GM12865 (cell line): Measurements from ENCODE around the gene ZSCAN25.
A peak's percentile ranks its signal among the peaks of the same experiment; 100 is the strongest.
"Not testable (repeated sequence)": the region's sequence is repeated elsewhere in the genome, so short reads cannot be mapped to it uniquely, and the experiment has no call there.

Source experiments
- DNase-seq: peaks from one replicate; pipeline ENCODE4 v3.0.0; 2010; ENCODE audit warnings: low read depth
- H3K4me3 ChIP-seq: 2 replicates; pipeline ENCODE4 v1.5.1; 2011; ENCODE audit warnings: mild to moderate bottlenecking, low read depth, low read length, control low read depth
- TF ChIP-seq, protein P1 (sequence below): IDR thresholded peaks from 2 replicates; pipeline ENCODE4 v1.5.1; 2011; ENCODE audit warnings: low read length, control low read depth, low read depth, inconsistent platforms; ENCODE audit not compliant: insufficient read depth; ENCODE audit errors: missing control alignments

The ZSCAN25 gene

DNA sequence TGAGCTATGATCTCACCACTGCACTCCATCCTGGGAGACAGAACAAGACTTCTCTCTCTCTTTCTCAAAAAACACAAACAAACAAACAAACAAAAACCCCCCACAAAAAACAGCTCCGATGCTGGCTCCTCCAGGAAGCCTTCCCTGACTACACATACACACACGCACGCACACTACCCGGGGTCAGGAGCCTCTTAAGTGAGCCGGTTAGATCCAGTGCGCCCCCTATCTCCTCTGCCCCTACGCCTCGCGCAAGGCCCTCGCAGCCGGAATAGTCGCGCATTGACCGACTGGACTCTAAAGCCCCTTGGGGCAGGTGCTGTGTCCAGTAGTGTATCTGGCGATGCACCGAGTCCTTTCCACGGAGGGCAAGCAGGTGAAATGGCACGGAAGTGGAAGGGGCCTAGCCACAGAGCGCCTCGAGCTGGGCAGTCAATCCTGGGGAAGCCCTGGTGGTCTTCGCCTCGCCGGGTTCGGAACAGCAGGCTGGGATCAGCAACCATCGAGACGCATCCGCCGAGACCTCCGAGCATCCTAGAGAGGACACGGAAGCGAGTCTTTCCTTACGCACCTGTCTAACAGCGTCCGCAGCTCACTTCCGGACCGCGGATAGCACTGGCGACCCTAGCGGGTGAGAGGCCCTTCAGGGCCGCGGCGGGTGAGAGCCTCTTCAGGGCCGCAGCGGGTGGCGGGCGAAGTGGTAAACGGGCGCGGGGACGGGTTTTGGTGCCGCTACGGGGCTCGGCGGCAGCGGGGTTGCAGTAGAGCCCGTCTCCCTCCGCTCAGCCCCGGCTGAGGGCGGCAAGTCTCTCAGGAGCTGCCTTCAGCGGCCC lies at the start of gene ZSCAN25:
Gene ZSCAN25 (plus strand): TSS at position 588 of the 833 bp plus-strand sequence. CDS start 2,661 bp downstream, outside the sequence.
- peak; percentile 96 for DNase-seq

GRCh38 chr7:99568770-99569169 lies 48.0 kb upstream of the ZSCAN25 start:
- not testable (repeated sequence) for H3K4me3 ChIP-seq, DNase-seq

More for the DNA sequence above, at the start of gene ZSCAN25:
- TF ChIP-seq, protein P1, sequence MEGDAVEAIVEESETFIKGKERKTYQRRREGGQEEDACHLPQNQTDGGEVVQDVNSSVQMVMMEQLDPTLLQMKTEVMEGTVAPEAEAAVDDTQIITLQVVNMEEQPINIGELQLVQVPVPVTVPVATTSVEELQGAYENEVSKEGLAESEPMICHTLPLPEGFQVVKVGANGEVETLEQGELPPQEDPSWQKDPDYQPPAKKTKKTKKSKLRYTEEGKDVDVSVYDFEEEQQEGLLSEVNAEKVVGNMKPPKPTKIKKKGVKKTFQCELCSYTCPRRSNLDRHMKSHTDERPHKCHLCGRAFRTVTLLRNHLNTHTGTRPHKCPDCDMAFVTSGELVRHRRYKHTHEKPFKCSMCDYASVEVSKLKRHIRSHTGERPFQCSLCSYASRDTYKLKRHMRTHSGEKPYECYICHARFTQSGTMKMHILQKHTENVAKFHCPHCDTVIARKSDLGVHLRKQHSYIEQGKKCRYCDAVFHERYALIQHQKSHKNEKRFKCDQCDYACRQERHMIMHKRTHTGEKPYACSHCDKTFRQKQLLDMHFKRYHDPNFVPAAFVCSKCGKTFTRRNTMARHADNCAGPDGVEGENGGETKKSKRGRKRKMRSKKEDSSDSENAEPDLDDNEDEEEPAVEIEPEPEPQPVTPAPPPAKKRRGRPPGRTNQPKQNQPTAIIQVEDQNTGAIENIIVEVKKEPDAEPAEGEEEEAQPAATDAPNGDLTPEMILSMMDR = peak; percentile 47
- peak within 1 kb of the TSS; percentile 85 for H3K4me3 ChIP-seq

DNA sequence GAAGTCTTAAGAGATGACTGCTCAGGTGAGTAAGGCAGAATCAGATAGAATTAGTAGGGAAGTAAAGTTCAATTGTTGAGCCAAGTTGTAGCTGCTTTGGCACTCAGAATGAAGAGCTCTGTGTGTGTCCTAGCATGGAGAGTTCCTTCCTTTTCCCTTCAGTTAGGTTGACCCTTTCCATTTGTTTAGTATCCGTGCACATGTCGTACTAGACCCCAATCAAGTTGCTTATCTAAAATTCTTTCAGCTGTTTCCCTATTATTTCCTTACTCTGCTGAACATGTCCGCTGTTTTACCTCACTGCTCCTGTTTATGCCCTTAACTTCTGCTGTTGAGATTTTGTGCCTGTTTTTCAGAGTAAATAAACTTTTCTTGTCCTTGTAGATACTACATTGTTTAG lies 45.0 kb upstream of the ZSCAN25 start:
- TF ChIP-seq, protein P1 = no peak
- no peak overlapping the region for H3K4me3 ChIP-seq
- no peak for DNase-seq

DNA sequence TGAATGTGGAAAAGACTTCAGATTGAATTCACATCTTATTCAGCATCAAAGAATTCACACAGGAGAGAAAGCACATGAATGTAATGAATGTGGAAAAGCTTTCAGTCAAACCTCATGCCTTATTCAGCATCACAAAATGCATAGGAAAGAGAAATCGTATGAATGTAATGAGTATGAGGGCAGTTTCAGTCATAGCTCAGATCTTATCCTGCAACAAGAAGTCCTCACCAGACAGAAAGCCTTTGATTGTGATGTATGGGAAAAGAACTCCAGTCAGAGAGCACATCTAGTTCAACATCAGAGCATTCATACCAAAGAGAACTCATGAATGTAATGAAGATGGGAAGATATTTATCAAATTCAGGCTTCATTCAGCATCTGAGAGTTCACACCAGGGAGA lies 43.5 kb upstream of the ZSCAN25 start:
- DNase-seq = no peak
- H3K4me3 ChIP-seq = no peak overlapping the region
- TF ChIP-seq, protein P1 = no peak

DNA sequence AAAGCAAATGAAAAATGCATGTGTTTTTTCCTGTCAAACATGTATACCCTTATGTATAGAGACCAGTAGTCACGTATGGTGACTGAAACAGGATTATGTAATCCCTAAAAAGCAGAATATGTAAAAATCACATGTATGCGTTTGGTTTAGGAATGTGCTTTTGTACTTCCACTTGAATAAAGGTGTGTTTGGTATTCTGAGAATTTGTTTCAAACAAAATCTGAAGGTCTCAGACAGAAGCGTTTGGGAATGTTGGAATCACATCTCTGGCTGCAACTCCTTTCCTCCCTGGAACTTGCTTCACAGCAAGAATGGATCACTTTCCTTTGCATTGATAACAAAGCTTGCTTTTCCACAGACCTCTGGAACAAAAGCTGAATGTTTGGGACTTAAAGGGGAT lies 40.5 kb upstream of the ZSCAN25 start:
- TF ChIP-seq, protein P1 = no peak
- DNase-seq = no peak
- H3K4me3 ChIP-seq = no peak overlapping the region

GRCh38 chr7:99579281-99579955 lies 37.3 kb upstream of the ZSCAN25 start:
- no peak overlapping the region for H3K4me3 ChIP-seq
- TF ChIP-seq, protein P1 = no peak
- DNase-seq = no peak

DNA sequence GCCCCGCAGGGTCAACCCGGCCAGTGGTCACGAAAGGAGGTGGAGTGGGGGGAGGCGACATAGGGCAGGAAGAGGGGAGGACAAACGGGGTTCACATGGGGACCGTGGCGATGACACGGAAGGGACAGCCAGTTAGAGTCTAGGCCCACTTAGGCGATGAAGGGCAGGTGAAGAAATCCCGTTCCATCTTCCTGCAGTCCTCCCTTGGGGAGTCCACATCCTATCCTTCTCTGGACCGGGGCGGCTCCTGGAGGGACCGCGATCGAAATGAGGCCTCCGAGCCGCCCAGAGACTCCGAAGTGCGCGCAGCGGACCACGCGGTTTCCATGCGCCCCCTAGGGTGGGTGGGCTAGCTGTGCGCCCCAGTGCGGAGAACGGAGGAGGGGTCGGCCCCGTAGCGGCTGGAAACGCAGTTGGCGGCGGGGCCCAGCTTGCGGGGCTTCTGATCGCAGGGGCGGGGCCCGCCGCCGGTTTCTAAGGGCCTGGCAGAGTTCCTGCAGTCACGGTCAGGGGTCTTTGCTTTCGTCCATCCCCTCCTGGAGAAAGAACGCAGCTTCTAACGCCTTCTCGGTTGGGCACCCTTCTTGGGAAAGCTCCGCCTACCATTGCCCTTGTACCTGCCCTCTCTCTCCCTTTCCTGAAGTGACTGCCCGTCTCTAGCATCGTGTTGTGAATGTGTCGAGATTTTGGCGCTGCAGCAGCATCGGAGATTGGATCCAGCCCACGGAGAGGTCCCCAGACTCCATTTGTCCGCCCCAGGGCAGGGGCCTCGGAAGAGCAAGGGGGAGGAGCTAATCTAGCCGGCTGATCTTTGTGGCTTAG lies 36.6 kb upstream of the ZSCAN25 start:
- H3K4me3 ChIP-seq = peak overlapping the region; percentile 43
- peak; percentile 23 for DNase-seq
- TF ChIP-seq, protein P1 = peak; percentile 28

- H3K4me3 ChIP-seq, DNase-seq: not testable (repeated sequence)
These were observed 35.9 kb upstream of the ZSCAN25 start for GRCh38 chr7:99580778-99581332.
